ENCODE data around the gene SYT1.
"Not testable (repeated sequence)": the region's sequence is repeated elsewhere in the genome, so short reads cannot be mapped to it uniquely, and the experiment has no call there.

Gene SYT1

DNA sequence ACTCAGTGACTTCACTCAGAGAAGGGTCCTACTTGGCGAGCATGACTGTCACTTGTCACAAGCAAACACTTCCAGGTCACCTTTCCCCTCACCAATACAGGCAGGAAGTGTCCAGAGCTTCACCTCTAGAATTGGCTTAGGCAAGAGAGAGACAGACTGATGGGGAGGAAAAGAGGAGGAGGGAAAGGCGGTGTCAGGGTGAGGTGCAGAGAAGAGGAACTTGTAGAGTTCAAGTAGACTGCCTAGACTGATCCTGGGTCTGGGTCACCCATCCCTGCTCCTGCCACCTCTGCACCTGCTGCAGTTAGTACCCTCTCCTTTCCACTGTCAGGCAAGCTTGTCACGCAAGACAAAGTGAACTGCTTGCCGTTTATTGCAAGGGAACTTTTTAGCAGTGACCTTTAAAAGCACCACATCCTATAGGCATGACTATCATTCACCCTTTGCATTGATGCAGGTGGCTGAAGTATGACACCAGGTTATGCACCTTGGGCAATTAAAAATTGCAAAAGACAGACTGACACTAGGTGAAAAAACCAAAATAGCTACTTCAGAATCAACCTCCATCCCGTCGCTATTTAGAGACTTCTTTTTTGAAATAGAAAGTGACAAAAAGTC is 292.4 kb downstream of the SYT1 start:
- DNase-seq: no peak

DNA sequence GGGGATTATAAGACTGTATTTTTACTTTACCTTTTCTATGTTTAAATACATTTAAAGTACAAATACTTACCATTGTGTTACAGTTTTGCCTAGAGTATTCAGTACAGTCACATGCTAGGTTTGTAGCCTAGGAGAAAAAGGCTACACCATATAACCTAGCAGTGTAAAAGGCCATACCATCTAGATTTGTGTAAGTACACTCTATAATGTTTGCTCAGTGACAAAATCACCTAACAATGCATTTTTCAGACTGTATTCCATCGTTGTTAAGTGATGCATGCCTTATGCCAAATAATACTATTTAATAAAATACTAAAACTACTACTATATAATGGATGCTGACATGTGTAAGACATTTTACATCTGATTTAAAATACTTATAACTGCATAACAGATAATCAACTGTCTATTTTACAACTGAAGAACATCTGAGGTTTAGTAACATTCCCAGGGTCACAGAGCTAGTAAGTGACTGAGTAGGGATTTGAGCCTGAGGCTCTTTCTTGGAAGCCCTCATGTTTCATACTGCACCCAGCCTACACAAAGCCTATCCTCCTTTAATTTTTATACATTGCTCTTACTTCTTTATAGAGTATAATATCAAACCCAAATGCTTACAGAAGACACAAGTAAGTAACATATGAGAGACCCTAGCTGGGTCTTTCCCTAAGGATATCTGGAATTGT is 296.8 kb downstream of the SYT1 start:
- no peak for DNase-seq

DNA sequence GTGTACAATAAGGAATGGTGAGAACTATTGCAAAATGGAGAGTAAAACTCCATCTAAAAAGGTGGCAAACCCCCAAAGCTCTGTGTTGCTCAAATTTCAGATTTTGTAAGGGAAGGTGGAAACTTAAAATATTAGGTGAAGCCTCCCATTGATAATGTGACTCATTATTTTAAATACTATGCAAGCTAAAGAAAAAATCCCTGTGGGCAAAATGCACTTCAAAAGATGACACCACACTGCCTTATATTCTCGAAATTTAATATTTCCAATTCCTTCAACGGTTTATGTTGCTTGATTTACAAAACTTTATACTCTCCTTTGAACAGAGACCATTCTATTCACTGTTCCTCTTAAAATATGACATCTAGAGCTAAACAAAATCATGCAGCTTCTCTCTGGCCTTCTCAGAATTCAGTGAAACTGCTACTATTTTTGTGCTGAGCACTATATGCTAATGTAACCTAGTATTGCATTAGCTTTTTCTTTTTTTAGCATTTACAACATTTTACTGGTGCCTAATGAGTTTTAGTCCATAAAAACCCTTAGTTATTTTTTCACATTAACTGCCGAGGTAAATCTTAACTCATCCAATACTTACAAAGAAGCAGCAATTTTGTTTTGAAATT is 297.7 kb downstream of the SYT1 start:
- no peak for DNase-seq

DNA sequence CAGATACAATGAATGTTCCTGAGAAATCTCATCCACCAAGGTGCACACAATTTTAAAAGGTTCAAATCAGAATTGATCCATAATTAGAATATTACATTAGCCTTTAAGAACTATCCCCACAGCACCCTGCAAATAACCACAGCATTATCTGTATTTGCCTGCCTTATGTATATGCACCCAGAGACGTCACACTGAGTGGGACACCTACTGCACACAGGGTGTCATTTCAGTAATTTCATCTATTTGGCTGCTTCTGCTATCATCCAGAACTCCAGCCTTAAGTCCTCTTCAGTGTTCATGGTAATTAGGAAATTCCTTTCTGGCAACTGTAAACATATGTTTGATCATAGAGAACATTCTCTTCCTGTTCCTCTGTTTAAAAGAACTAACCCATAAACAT is 298.4 kb downstream of the SYT1 start:
- no peak for DNase-seq

DNA sequence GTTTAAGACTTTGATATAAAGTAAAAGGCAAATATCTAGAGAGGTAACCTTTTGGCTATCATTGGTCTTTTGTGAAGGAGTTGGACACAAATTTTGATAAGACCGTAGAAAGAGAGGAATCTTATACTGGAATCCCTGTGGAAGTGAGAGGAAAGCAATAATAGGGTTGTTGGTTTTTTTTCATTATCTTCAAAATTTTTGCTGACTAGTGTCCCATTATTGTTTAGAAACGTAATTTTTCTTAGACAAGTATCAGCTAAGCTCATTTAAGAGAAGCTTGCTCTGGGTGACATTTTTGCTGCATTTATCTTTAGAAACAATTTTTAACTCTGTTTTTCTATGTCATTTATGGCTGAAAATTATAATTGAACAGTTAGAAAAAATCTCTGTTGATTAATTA is 300.3 kb downstream of the SYT1 start:
- no peak for DNase-seq

DNA sequence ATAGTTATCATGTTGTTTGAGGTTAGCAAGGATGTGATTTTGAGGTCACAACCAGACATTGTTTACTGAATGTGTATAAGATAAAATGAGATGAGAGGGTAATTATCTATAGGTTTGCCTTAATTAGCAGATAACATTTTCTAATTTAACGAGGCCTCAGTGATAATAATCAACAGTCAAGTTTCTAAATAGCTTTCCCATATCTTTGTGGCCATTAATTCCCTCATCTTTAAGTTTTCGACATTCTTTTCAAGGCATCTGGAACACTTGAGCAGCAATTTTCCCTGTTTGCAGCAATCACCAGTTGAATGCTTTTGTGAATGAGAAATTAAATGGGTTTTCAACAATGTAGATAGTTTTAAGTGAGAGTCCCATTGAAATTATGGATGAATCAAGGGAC is 304.1 kb downstream of the SYT1 start:
- DNase-seq: no peak

DNA sequence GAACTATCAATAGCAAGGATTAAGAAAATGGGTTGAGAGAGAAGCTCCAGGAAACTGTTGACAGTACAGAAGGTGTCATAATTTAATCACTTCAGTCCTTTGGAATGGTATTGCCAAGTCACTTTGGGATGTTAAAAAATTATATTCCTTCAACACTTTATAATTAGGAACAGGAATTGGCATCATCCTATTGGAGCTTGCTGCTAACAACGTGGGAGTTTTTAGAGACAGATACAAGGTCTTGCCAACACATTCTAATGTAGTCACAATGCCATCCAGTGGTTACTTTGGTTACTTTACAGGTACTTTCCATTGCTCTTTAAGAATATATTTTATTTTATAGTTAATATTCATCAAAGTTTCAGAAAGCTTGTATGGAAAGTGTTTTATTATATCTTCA is 310.1 kb downstream of the SYT1 start:
- peak in 1 of 2 experiments; percentile 29 for DNase-seq

DNA sequence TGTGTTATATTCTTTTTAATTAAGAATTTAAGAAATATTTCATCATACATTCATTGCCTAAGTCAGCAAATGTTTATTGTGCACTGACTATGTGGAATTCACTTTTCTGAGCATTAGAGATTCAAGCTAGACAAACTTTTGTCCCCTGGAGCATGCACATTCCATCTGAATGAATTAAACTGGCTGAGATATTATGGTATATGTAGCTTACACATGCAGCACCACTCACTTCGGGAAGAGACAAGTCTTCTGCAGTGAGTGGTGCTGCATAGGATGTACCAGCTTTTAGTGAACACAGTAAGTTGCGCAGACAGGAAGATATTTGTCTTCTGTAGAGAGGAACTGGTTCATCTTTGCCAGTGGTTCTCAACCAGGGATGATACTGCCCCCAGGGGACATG is 318.4 kb downstream of the SYT1 start:
- DNase-seq: no peak

DNA sequence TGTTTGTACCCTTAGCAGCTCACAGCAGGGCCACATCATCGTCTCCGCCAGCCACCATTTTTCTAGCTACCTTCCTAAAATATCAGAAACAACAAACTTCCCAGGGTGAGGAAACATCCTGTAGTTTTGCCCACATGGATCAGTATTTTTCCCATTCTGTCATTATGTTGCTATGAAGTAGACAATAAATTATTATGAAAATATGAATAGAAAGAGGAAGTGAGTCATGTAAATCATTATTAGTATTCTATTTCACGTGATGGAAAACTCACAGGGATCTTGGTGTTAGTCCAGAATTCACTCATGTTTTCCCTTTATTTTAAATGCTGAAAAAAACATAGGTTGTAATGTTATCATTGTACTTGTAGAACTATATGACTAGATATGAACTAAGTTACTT is 319.4 kb downstream of the SYT1 start:
- DNase-seq: no peak

DNA sequence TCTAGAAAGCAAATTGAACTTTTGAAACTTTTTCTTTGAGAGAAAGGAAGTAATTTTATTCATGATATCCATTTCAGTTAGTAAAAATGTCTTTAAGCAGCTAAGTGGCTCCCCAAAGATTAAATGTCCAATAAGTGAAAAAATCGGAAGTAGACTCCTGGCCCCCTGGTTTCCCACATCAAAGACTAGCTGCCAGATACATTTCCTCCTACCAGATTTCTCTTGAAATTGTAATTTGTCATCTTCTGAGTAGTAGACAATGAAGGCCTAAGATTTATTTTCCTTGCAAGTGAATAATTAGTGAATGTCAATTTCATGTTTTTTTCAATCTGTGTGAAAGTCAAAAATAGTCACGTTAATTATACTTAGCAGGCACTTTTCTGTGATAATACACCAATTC is 321.9 kb downstream of the SYT1 start:
- DNase-seq: no peak

DNA sequence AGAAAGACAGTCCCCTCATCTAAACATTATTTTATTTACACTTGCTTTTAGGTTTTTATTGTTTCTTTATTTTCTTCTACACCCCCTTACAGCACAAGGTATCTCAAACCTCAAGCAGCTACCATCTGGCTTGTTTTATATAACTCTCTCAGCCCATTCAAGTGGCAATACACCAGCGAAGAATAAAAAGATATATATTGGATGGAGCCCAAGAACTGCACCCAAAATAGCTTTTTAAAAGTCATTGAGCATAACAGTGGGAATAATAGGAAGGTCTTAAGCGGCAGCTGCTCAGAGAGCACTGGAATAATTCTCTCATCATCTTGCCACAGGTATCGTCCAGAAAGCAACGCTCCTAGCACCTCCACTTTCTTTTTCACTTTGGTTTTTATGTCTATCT is 322.5 kb downstream of the SYT1 start:
- peak; percentile 38 to 75 for DNase-seq

DNA sequence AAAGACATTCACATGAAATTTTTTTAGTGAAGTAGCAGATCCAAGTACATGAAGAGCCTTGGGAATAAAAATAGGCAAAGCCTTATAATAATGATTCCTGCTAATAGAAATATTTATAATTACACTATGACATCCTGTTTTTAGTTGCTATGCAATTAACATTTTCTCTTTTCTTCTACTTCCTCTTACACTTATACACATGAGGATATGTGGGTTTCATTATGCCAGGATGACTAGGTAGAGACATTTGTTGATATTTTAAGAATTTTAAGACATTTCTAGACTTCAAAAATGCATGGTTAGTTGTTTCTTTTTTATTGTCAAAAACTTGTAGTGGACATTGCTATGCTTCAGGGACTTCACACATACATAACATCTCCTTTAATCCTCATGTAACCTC is 326.8 kb downstream of the SYT1 start:
- no peak for DNase-seq

DNA sequence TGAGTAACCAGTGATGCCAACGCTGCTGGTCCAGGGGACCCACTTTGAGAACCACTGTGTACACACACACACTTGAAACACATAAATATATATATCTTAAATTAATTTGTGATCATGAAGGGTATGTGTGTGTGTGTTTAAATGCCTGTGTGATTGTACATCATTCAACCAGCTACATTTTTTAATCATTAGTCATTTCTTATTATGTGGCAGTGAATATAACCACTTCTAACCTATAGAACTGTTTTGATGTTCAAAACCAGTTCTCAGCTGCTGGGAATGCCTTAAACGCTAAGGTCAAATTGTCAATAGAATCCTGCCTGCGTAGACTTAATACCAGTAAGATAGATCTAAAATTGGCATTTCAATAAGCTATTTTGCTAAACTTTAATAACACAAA is 330.0 kb downstream of the SYT1 start:
- DNase-seq: no peak

DNA sequence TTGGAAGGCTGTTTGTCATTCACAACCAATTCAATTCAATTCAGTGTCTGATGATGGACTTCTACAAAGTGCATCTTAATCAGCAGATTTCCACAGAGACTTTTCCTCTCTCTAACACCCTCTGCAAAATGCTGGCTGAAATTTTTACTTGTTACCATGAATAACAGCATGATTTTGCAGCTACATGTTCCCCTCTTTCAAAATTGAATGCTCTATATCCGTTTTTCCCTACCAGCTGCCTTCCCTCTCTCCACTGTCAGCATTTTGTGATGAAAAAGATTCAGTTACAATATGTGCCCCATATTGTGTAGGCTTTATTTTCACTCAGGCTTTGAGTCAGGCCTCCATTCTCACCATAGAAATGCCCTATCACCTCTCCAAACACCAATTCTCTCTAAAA is 334.6 kb downstream of the SYT1 start:
- DNase-seq: no peak

DNA sequence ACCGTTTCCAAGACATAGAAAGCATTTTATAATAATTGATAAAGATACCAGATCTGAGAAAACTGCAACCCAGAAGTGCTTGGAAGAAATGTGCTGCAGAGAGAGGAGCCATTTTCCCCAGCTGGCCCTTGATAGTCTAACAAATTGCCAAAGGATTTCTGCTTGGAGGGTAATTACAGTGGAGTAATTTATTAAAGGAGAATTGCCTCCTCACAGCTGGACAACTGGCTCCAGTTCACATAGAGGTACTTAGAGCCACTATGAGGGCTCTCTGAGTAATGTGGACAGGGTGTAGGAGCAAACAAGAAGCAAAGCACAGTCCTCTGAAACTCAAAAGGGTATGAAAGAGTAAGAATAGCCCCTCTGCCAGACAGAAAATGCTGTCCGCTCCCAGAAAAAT is 335.6 kb downstream of the SYT1 start:
- peak in 1 of 2 experiments; percentile 22 for DNase-seq

DNA sequence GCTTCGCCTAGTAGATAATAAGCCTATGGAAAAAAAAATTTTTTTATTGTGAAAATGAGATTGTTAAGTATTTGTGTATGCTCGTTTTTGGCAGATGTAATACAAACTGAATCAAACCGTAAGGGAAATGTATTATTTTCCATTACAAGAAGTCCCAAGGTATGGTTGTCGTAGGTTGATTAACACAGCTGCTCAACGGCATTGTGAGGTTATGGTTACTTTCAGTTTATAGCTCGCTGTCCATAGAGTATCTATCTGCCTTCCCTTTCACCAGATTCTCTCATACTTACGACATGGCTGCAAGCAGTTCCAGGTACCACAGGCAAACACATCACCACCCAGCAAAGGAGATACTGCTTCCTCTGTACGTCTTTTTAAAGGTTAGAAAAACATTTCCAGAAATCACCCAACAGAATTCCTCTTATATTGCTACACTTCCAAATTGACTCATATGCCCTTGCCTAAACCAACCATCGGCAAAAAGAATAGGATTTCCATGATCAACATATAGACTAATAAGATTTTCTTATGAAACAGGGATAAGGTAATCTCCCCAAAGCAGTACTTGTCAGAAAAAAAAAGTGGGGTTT is 338.6 kb downstream of the SYT1 start:
- DNase-seq: no peak

DNA sequence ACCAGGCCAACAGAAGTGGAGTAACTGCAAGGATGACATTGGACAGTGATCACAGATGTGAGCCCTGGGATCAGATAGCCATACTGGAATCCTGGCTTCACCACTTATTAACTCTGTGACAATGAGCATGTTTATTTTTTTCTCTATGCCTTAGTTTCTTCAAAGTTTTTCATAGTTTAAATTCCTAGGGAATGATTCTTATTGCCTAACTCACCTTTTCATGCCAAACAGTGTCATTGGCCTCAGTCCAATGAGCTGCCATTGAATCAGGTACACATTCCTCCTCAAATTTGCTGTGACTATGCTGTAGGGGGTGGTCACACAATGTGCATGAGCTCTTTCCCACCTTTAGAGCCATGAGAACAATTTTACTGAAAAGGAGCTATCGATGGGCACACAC is 342.3 kb downstream of the SYT1 start:
- no peak for DNase-seq

DNA sequence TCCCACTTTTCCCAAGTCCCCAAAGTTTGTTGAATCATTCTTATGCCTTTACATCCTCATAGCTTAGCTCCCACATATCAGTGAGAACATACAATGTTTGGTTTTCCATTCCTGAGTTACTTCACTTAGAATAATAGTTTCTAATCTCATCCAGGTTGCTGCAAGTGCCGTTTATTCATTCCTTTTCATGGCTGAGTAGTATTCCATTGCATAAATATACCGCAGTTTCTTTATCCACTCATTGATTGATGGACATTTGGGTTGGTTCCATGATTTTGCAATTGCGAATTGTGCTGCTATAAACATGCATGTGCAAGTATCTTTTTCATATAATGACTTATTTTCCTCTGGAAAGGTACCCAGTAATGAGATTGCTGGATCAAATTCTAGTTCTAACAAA is 345.8 kb downstream of the SYT1 start:
- DNase-seq: not testable (repeated sequence)

DNA sequence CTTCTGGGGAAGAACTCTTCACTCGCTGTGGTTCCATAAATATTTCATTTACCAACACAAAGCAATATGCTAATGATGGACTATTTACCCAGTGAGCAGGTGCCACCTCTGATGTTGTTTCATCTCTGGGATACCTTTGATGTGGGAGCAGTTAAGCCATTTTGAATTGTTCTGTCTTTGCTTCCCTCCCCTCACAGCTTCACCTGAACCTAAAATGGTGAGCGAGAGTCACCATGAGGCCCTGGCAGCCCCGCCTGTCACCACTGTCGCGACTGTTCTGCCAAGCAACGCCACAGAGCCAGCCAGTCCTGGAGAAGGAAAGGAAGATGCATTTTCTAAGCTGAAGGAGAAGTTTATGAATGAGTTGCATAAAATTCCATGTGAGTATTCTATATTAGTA is 352.7 kb downstream of the SYT1 start:
- DNase-seq: no peak

DNA sequence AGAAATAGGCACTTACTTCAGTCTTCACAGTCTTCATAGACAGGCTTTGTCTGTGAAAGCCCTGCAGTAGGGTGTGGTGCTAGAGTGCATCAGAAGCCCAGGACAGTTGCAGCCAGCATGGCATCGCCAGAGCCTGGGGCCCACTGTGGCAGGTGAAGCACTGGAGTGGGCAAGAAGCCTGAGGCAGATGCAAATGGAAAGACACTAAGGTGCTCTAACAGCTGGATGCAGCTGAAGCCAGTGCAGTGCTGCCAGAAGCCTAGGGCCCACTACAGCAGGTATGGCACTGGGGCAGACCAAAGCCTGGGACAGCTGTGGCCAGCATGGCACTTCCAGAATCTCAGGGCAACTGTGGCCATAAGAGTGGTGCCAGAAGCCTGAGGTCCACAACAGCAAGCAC is 358.6 kb downstream of the SYT1 start:
- DNase-seq: no peak

DNA sequence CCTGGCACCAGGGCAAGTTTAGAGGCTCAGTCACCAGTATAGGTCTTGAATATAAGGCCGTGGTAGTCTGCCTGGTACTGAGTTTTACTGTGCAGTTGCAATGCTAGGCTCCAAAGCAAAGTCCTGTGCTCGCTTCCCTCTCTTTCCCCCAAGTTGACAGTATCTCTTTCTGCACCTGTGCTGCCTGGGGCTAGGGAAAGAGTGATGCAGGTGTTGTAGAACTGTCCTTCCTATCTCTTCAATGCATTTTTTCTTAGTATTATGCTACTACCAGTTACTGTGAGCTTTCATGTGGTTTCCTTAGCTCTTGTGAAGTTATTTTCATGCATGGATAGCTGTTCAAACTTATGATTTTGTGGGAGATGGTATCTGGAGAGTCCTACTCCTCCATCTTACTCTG is 359.2 kb downstream of the SYT1 start:
- DNase-seq: no peak

DNA sequence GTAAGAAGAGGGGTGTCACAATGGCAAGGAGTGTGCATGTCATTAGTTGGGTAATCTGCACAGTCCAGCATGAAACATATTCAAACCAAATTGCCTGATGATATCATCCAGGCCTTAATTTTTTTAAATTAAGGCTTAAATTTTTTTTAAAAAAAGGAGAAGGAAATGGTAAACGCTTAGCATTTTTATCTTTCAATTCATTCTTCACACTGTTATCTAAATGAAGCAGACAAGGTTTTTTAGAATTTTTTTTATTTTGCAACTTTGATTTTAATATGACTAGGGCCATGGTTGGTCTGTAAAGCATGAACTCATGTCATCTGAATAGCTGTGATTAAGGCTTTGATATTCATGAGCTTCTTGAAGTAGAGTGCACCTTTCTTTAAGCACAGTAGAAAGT is 362.5 kb downstream of the SYT1 start:
- DNase-seq: no peak

DNA sequence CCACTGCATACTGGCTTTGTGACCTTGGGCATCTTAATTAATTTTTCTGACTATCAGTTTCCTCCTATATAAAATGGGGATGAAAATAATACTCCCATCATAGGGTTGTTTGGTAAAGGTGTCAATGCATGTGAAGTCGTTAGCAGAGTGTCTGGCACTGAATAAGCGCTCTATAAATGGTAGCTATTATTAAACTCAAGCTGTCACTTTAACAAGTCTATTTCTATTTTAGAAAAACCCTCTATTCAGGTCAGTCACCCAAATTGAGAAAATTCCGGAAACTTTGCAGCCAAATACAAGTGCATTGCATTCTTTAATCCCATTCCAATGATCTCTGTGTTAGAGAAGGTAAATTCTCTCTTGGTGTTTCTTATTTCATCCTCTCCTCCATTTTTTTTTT is 363.1 kb downstream of the SYT1 start:
- DNase-seq: no peak

DNA sequence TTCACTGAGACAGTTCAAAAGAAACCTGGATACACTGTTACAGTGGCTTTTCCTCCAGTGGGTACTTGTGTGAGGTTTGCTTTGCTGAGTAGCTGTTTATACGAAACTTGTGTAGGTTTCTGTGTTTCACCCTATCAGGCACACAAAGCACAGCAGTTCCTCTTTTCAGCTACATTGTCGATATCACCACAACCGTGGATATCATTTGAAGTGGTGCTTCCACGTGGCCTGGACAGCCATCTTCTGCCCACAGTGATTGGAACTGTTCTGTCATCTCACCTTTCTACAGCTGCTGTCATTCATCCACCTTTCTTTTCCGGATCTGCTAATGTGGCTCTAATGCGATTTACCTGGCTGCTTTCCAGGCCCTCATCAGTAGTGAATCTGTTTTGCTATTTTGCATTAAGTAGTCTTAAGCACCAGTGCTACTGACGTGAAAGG is 368.8 kb downstream of the SYT1 start:
- DNase-seq: peak; percentile 62 to 80

Data from NCI-H524 (cell line).